NCI-H1417 treated with DMSO at 0.1 percent for 48 hours (cell line): Measurements from ENCODE around the gene SREBF1.

Source experiments
- DNase-seq: peaks from one replicate; lab custom pipeline; 2025; lab: John Stamatoyannopoulos, UW

The SREBF1 gene

DNA sequence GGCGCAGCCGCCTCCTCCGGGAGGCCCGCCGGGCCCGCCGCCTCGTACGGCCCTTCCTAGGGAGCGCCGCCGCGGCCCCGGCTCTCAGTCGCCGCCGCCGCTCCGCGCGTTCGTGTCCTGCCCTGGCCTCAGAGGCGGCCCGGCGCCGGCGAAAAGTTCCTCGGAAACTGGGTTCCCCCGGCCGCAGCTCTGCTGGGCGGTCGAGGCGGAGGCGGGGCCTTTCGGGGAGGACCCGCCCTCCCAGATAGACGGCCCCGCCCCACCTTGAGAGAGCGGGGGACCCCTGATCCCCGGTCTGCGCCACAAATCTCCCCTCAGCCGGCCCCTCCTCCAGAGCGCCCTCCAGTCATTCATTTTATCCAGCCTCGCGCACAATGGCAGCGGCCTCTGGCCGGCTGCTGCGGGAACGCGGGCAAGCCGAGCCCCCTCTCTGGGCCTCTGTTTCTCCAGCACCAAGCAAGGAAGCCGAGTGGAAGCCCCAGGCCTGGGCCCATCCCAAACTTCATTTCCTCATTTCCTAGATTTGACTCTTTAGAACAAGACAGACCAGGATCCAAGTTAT is at the start of gene SREBF1:
Gene SREBF1, minus strand, starts transcription at position 169 of the 562 bp plus-strand sequence. CDS start 169 bp downstream, outside the sequence.
- DNase-seq = no peak

DNA sequence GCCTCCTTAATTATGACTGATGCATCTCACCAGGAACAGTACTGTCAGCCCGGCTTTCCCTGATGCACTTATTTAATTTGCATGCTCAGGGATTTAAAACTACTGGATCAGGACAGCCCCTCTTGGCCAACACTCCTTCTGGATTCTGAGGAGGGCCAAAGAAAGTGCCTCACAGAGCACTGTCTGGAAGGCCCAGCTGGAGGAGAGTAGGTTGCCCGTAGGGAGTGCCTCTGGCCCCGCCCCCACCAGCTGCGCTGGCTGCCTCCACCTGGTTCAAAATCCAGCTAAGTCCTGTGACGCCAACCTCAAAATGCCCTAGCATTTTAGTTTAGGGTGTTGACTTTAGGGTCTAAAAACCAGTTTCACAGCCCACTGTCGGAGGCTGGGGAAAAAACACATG is 49.4 kb upstream of the SREBF1 start:
- no peak for DNase-seq

DNA sequence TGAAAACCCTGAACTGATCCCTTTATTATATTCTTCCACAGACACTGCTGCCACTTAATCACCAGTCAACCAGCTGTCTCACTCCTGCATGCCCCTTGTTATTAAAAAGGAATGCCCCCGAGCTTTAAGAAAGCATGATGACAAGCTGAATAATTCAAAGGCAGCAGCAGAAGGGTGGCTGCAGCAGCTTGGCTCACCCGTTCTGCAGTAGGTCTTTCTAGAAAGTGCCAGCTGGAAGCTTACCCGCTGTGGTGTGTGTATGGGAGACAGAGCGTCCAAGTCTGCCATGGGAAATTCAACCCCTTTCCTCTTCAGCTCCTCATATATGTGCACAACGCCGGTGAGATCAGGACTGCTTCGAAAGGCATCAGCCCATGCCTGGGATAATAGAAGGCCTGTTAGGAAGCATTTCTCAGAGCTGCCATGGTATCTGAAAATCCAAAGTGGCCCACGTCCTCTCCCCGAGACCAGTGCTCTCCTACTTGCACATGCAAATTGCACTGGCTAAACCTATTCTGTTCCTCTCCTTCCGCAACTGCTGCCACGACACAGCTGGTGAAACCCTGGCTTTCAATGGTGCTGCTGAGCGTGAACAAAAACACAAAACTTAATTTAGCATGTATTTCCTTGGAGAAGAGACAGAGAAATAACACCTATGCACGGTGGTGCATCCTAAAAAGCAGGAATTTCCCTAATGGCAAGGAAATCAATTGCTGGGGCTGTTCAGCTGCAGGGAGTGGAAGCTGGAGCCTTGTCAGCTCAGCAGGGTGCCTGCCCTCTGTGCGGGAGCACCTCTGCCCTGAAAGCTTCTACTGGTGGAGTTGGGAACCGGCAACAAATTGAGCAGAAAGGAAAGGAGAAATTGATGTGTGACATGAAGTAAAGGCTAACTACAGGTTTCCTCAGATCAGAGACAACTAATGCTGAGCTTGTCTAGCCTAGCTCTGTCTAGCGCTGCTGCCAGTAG is 47.9 kb upstream of the SREBF1 start:
- DNase-seq = no peak

DNA sequence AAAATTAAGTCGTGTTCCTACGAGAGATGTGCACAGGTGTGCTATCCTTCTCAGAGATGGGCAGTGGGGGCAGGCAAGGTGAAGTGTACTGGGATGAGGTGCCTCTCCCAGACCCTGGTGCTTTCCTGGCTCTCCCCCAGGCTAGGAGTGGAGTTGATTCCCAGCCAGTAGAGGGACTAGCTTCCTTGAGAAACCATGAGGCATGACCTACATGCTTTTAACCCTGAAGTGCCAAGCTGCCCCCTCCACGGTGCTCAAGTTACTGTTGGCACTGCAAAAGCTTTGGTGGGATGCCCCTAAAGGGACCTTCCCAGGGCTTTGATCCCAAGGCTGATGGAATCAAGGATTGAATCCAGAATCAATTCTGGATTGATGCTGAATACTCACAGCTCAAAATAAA is 47.0 kb upstream of the SREBF1 start:
- DNase-seq = no peak

DNA sequence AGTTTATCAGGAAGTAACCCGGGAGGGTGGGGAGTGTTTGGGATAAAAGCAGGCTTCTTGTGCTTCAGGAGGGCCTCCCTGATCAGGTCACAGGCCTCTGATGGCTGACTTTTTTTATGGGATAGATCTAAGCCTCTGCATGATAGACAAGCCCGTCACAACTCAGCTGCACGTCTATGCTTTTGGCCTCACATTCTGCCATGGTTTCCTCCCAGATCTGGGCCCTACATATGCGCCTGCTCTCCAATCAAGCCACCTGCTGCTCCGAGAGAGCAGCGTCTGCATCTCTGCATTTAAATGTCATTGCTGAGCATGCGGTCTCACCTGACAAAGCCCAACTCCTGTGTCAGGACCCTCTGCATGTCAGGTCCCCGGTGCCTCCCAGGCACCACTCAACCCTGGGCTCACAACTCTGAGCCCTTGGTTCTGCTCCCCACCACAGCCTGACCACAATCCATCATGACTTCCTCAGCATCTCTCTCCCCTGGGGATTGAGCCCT is 45.3 kb upstream of the SREBF1 start:
- DNase-seq = no peak

DNA sequence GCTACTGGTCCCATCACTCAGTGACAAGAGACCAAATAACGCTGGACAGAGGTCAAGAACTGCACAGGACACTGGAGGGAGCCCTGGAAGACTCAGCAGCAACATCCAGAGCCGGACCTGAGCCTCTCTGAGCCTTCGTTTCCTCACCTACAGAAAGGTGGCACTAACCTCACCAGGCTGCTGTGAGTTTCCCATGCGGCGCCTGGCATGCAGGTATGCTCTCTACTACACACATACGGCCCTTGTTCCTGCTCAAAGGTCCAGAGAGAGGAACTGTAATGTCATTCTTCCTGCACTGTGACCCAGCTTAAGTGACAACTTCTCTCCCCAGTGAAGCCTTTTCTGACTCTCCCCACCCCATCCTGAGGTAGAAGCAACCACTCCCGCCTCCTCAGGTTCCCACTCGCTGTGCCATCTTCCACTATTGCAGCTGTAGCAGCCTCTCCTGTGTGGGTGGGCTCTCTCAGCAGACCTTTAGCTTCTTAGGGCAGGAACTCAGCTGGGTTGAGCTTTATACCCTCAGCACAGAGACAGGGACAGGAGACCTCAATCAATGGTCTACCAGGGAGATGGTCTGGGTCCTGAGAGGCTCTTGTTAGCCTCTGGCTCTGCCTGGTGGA is 43.9 kb upstream of the SREBF1 start:
- DNase-seq = no peak

DNA sequence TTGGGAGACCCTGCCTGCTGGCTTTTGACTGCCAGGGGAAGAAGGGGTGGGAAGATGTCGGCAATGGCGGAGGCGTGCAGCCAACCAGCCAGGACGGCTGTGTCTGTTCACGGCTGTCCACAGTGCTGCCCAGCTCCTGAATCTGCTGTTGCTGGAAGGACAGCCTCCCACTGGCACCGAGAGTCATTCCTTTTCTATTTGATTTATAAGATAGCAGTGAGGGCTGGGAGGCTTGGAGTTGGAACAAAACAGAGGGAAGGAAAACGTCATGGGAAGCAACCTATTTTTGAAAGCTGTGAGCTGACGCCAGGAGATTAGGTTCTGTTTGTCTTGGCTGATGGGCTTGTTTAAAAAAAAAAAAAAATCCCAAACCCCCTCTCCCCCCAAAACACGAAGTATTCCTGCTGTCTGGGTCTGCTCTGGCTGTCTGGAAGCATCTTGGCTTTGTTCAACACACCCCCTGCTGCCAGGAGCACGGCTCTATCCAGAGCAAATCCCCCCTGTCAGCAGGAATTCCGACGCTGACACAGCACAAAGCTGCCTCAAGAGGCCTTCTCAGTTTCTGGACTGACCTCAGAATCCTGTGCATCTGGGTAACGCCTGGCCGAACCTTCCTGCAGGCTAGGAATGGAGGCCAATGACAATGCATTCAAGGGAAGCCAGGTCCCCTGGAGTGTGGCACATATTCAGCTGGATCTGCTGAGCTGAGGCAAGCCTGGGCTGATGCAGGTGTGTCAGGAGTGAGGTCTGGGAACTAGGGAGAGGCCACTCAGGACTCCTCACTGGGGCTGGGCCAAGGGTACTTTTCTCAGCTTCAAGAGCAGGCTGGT is 41.0 kb upstream of the SREBF1 start:
- no peak for DNase-seq

DNA sequence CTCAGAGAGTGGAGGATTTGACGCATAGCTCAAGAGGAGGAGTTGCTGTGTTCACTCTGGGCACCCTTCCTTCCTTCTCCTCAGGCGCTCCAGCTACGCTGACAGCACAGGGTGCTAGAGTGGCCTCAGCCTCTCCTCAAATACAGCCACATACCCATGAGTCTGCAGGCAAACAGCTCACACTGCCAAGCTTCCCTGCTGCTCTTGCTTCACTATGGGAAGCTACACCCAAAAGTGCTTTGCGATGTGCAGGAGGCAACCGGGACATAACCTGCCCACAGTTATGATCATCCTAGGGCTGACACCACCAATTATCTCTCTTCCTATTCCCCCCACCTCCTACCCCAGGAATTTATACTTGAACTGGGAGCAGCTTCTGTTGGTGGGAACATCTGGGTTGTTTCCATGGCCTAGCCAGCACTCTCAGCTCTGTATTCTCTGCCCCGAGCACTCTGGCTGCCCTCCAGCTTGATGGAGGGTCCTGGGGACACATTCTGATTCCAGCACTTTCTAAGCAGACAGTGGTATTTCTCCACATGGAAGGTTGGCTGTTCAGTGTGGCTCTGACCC is 40.3 kb upstream of the SREBF1 start:
- DNase-seq = no peak

DNA sequence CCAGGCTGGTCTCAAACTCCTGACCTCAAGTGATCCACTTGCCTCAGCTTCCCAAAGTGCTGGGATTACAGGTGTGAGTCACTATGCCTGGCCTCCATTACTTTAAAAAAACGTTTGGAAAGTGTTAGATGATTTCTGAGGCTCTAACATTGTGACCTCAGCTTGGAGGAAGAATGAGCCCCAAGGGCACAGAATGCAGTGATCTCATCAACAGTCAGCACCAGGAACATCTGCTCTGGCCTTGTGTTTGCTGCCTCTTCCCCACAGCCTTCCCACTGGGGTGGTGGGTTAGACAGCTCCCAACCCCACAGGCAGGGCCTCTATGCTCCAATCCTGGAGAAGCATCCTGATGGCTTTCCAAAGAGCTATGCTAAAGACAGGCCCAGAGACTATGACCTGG is 37.7 kb upstream of the SREBF1 start:
- no peak for DNase-seq

DNA sequence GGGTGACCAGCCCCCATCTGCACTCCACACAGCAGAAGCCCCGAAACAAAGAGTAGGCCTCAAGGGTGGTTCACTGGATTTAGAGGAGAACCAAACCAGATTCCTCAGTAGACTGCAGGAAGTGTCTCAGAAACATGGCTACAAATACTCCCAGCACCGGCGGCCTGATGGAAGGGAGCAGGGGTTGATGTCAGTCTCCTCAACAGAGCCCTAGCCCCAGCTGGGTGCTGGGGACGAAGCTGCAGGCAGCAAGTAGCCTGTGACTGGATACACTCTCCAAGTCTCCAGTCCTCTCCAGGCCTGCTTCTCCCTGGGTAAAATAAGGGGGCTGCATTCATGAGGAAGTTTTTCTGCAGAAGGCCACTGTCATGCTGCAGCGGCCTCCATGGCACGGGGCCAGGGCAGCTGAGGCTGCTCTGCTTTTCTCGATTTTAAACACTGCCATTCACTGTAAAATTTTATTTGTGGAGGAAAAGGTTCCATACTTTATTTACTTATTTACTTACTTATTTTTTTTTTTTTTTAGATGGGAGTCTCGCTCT is 36.7 kb upstream of the SREBF1 start:
- no peak for DNase-seq

DNA sequence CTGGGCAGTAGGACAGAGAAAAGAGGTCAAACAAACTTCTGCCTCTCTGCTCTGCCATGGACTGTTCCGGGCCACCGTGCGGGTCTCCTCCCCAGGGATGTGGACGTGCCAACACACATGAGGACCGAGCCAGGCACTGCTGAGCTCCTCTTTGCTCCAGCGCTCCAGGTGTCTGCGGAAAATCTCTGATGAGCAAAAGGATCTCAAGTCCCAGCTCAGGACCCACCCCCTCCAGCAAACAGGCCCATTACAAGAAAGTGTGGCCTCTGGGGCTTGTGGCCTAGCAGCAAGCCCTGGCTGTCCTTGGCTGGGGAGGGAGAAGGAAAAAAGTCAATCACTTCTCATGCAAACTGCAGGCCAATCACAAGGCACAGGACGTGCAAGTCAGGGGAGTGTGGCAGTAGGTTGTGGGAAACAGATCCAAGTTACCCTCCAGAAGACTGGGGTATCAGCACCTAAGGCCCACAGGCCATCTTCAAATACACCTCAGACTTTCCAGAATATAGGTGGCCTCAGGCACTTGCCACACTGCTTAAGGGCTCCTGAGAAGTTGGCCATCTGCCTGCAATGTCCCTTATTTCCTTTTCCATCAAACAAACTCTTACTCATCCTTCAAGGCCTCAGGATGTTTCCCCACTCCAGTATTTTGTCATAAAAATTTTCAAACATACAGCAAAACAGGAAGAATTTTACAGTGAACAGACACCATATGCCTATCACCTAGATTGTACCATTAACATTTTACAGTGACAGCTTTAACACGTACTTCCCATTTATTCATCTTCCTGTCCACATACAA is 36.0 kb upstream of the SREBF1 start:
- no peak for DNase-seq

DNA sequence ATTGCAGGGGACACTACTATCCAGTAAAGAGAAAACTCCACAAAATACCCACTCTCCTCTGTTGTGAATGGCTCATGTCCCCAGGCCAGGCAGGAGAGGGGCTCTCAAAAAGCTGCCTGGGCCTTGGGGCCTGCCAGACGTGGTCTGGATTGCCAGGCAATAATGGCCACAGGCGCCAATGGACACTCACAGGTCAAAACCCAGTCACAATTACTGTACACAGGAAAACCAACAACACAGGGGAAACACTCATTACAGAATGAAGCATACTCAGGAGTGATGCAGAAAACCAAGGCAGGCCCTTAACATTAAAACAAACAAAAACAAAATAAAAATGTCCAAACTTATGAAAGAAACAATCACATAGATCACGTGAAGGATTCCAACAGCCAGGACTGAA is 35.1 kb upstream of the SREBF1 start:
- DNase-seq = no peak

DNA sequence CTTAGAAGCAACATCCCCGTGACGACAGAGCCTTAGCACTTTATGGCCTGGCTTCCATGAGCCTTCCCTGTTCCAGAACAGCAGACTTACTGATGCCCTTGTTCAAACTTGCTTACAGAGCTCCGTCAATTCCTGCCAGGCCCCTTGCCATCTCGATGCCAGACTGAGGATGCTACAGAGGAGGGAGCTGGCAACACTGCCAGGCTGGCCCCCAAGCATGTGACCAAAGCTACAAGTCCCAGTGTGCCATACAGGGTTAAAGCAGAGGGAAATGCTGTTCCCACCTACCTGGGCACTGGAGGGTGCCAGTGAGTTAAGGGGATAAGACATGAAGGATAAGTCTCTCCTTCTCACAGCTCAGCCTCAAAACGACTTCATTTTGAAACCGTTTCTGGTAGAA is 33.5 kb upstream of the SREBF1 start:
- no peak for DNase-seq

DNA sequence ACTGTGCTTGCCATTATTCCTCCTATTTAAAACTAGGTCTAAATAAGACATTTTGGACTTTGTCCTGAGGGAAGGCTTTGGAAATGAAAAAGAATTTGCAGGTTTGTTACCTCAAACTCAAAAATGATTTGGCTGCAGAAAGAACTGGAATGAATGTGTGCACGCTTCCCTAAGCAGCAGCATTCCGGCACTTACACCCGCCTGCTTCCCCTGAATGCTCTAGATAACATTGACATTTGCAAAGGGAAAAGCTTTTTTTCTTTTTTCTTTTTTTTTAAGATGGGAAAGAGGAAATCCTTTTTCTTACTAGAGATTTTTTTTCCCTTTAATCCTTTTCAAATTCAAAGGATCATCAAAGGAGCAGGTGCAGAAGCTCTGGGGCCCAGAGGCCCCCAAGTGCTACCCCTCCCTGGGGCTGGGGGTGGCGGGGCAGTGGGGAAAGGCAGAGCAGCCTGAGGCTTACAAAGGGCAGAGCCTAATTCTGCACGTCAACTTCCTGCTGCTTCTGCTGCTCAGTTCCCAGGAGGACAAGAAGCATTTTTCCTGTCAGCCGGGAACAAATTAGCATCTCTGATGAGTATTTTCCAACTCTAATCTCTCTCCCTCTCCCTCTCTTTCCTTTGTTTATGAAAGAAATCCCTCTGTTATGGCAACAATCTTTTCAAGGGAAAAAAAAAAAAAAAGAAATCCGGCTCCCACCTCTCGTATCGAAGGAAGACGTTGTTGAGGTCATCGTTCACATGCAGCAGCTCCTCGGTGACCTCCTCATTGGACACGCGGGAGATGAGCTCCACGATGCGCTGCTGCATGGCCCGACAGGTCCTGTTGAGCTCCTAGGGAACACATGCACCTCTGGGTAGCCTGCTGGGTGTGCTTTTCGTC is 32.1 kb upstream of the SREBF1 start:
- DNase-seq = no peak

DNA sequence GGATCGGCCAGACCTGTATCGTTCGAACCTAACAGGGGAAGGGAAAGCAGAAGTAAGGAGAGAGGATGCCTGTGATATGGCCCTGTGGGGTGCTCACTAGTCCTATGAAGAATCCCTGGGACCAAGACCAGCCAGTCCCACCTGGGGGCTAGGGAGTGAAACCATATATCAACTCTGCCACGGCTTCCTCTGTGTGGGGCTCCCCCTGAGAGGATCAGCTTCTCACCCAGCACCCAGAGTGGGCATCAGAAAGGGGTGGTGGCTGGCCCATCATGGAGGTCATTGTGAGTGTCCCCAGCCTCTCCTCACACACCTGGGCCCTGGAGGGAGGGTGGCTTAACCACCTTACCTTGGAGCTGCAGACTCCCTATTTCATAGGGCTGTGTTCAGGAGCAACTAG is 30.1 kb upstream of the SREBF1 start:
- DNase-seq = no peak

DNA sequence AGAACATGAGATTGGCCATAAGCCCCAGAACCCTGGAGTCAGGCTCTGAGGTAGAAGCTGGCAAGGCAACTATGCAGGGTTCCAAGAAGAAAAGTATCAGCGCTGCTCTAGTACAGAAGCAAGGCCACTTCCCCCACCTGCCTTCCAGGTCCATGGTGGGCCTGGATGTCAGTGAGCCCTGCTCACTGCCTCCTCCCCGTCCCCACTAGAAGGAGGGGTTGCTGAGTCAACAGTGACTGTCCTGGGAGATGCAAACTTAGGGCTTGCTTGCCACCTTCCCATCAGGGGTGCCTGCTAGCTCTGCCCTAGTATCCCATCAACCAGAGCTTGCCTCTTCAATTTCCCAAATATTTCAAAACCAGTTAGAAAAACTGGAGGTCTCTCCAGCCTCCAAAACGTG is 29.6 kb upstream of the SREBF1 start:
- no peak for DNase-seq

DNA sequence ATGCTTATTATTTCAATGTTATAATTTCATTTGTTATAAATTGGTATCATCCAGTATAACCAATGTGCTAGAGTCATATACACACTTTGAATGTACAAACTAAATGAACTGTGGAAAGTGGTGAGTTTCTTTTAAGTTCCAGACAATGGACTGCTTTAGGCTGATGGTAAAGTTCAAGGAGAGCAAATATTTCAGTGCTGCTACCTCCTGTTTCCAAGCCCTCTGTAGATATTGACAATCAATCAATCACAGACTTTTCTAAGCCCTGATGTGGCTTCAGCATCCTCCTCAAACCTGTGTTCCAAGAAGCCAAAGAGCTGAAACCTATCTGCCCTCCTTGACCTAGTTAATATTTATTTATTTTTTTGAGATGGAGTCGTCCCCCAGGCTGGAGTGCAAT is 28.2 kb upstream of the SREBF1 start:
- DNase-seq = no peak

DNA sequence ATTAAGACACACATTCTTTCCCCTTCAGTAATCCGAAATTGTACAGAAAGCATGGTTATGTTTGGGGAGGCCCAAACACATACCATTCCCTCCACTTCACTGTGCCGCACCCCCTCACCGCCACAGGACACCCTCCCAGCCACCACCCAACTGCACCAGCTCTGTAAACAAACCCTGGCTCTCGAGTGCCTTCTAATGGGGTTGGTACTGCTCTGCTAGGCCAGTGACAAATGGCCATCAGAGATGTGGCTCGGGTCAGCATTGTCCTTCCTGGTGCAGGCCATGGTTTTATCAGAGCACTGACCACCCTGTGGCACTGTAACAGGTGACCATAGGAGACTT is 24.0 kb upstream of the SREBF1 start:
- no peak for DNase-seq

DNA sequence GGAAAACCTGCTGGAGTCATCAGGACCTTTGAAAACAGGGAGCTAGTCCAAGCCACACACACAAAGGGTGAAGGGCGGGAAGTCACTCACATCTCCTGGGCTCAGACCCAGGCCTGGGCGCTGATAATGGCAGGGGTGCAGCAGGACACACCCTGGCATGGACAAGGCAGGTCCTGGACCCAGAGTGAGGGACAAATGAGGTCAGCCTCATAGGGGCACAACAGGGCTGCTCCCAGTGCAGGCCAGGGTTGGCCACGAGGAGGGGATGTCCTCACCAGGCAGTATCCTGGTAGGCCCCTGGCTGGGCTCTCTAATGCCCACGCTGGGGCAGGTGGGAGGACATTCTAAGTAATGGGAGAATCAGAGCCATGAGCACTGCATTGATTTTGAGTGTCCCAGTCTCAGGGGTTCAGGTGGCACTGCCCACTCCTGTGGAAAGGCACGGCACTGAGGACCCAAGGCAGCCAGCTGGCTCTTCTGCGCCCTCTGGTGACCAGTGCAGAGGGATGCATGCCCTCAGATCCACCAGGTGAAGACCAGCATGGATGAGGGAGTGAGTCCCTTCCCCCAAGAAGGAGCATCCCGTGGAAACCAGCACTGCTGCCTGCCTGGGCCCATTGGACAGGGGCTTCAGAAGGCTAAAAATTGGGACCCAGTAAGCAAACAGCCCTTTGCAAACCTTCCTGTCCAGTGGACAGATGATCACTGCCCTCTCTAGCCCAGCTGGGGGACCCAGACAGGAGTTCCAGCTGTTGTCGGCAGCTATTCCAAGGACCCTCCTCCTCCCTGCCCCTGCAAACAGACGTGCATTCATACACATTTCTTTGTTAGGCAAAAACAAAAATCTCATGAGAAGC is 23.4 kb upstream of the SREBF1 start:
- no peak for DNase-seq
